Glutamatergic neuron (in vitro differentiated cells): ENCODE measurements around the gene FMO4. TPM values are rescaled to one million over a fixed set of nuclear protein-coding genes. Genes with fewer than 3 reads are reported as not detected.

Experiments used
- DNase-seq: peaks from one replicate; pipeline ENCODE4 v3.0.0; 2022
- H3K27ac Mint-ChIP-seq: one replicate; pipeline ENCODE4 v1.8.0; 2020; ENCODE audit warnings: mild to moderate bottlenecking, mixed read lengths, inconsistent platforms; ENCODE audit not compliant: unreplicated experiment
- H3K27me3 Mint-ChIP-seq: one replicate; pipeline ENCODE4 v1.8.0; 2020; ENCODE audit warnings: mild to moderate bottlenecking, moderate library complexity, mixed read lengths, inconsistent platforms; ENCODE audit not compliant: unreplicated experiment
- H3K36me3 Mint-ChIP-seq: one replicate; pipeline ENCODE4 v1.8.0; 2020; ENCODE audit warnings: mild to moderate bottlenecking, mixed read lengths, inconsistent platforms; ENCODE audit not compliant: unreplicated experiment
- H3K4me1 Mint-ChIP-seq: one replicate; pipeline ENCODE4 v1.8.0; 2020; ENCODE audit warnings: mild to moderate bottlenecking, low read depth, mixed read lengths, inconsistent platforms; ENCODE audit not compliant: unreplicated experiment
- H3K4me3 Mint-ChIP-seq: one replicate; pipeline ENCODE4 v1.8.0; 2020; ENCODE audit warnings: mild to moderate bottlenecking, mixed read lengths, inconsistent platforms; ENCODE audit not compliant: unreplicated experiment
- H3K9me3 Mint-ChIP-seq: one replicate; pipeline ENCODE4 v1.8.0; 2020; ENCODE audit warnings: mild to moderate bottlenecking, moderate library complexity, mixed read lengths, inconsistent platforms; ENCODE audit not compliant: unreplicated experiment
- CTCF ChIP-seq: fragments of 200-600 bp; sonication (generic); IDR thresholded peaks from one replicate; pipeline ENCODE4 v1.5.0; 2021; ENCODE audit not compliant: partially characterized antibody, unreplicated experiment
- total RNA-seq: library from RNA; stranded (reverse); fragmentation: NEBNext Ultra II Directional; extraction: Animal tissue kit (Norgen Biotek cat#: 25700); gene quantifications from one replicate; pipeline ENCODE4 v1.2.1, GENCODE V29; 2021; ENCODE audit not compliant: unreplicated experiment

The FMO4 gene
- total RNA-seq, 1 donor from 2014 or later = 0.56 TPM

GRCh38 chr1:171277534-171277933 lies 36.4 kb upstream of the FMO4 start:
- Mint-ChIP-seq H3K4me3 (no peak overlapping the region), H3K36me3 (no peaks in the 10 kb centered on the region), H3K4me1 (no peaks in the 10 kb centered on the region), H3K9me3 (peaks cover 2% of the 10 kb centered on the region), H3K27me3 (no peaks in the 10 kb centered on the region), H3K27ac (no peak overlapping the region)
- TF ChIP-seq CTCF = no peak
- no peak for DNase-seq

DNA sequence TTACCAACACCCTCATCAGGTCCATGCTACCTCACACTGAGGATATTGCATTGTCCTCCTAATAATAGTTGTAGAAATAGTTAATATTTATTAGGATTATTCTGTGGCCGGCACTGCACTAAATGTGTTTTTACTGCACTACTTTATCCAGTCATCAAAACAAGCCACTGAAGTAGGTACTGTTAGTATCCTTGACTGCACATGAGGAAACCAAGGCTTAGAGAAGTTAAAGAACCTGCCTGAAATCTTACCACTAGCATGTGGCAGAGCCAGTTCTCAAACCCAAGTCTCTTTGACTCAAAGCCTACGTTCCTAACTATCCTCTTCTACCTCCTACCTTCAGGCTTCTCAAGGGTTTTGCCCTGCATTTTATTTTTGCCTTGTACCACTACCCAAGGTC lies 34.7 kb upstream of the FMO4 start:
- no peaks in the 10 kb centered on the region for H3K4me1 Mint-ChIP-seq
- H3K27me3 Mint-ChIP-seq = no peaks in the 10 kb centered on the region
- no peaks in the 10 kb centered on the region for H3K36me3 Mint-ChIP-seq
- no peaks in the 10 kb centered on the region for H3K9me3 Mint-ChIP-seq
- H3K4me3 Mint-ChIP-seq = no peak overlapping the region
- H3K27ac Mint-ChIP-seq = no peak overlapping the region
- DNase-seq = no peak
- TF ChIP-seq CTCF = no peak

GRCh38 chr1:171279678-171280077 lies 34.3 kb upstream of the FMO4 start:
- Mint-ChIP-seq H3K4me3 (no peak overlapping the region), H3K27me3 (no peaks in the 10 kb centered on the region), H3K27ac (no peak overlapping the region)

DNA sequence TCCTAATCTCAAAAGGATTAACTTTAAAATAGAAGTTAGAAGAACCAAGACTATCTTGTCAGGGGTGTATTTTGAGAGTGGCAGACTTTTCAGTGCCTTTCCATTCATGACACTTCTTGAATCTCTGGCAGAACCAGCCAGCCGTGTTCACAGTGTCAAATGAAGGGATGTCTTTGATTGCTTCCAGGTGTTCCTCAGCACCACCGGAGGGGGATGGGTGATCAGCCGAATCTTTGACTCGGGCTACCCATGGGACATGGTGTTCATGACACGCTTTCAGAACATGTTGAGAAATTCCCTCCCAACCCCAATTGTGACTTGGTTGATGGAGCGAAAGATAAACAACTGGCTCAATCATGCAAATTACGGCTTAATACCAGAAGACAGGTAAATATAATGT lies 33.4 kb upstream of the FMO4 start:
- Mint-ChIP-seq H3K4me3 (no peak overlapping the region), H3K4me1 (no peaks in the 10 kb centered on the region), H3K9me3 (no peaks in the 10 kb centered on the region), H3K27me3 (no peaks in the 10 kb centered on the region), H3K36me3 (no peaks in the 10 kb centered on the region), H3K27ac (no peak overlapping the region)
- no peak for DNase-seq
- TF ChIP-seq CTCF = no peak

More at GRCh38 chr1:171279678-171280077, 34.3 kb upstream of the FMO4 start:
- TF ChIP-seq CTCF = no peak
- no peaks in the 10 kb centered on the region for H3K4me1 Mint-ChIP-seq
- H3K9me3 Mint-ChIP-seq = no peaks in the 10 kb centered on the region
- DNase-seq = no peak
- H3K36me3 Mint-ChIP-seq = no peaks in the 10 kb centered on the region

GRCh38 chr1:171286032-171286705 lies 27.8 kb upstream of the FMO4 start:
- no peaks in the 10 kb centered on the region for H3K4me1 Mint-ChIP-seq
- peaks cover 2% of the 10 kb centered on the region for H3K27me3 Mint-ChIP-seq
- DNase-seq = no peak
- H3K27ac Mint-ChIP-seq = no peak overlapping the region
- no peak overlapping the region for H3K4me3 Mint-ChIP-seq
- no peaks in the 10 kb centered on the region for H3K36me3 Mint-ChIP-seq
- H3K9me3 Mint-ChIP-seq = no peaks in the 10 kb centered on the region
- no peak for TF ChIP-seq CTCF
